Measurements from ENCODE around the gene ALKBH3.

The ALKBH3 gene

DNA sequence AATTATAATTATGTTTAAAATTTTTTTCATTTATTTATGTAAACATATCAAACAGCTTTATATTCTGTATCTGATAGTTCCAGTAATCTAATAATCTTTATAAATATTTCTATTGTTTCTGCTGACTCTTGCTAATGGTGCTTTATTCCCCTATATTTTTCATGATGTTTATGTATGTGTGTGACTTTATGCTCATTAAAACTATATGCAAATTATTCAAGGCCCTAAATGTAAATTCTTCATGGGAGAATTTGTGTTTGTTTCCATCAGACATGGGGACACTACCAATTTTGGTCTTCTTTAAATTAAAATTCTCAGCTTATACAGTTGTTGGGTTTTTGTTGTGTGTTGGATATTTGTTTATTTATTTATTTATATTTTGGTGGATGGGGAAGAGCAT, 13.7 kb upstream of the ALKBH3 start:
- no peak for DNase-seq
- peaks cover 0 to 4% (median 0%) of the 10 kb centered on the region in 5 experiments for H3K27me3 ChIP-seq (replicated peaks in 2 of 5; ENCODE audit: control insufficient read depth in 4 of 5, insufficient read depth in 5 of 5, low read length in 4 of 5)
- CTCF ChIA-PET: interaction anchor here (1.0 kb wide), 2 partner anchors 11 to 15 kb away, joined by 3 to 7 read pairs; no protein-coding TSS in a partner anchor
- H3K9me3 ChIP-seq (ENCODE audit: control extremely low read depth in 1 of 5, control insufficient read depth in 4 of 5, insufficient read depth in 2 of 5, low read depth in 1 of 5, low read length in 4 of 5): no peaks in the 10 kb centered on the region
- H3K4me3 ChIP-seq (ENCODE audit: control insufficient read depth in 1 of 7, extremely low read depth in 1 of 7, insufficient read depth in 4 of 7, low read depth in 2 of 7, low read length in 6 of 7): no peak overlapping the region
- H3K27ac ChIP-seq (ENCODE audit: insufficient read depth in 1 of 2, low read depth in 1 of 2, low read length in 2 of 2, poor library complexity in 1 of 2, severe bottlenecking in 2 of 2): no peak overlapping the region
- POLR2A ChIA-PET: no interaction called here
- H3K4me1 ChIP-seq (ENCODE audit: control extremely low read depth in 1 of 4, control insufficient read depth in 4 of 4, insufficient read depth in 4 of 4, low read length in 3 of 4): peaks cover 6 to 16% (median 15%) of the 10 kb centered on the region in 4 experiments
- no peaks in the 10 kb centered on the region for H3K36me3 ChIP-seq (ENCODE audit: control insufficient read depth in 4 of 4, insufficient read depth in 4 of 4, low read length in 3 of 4)

DNA sequence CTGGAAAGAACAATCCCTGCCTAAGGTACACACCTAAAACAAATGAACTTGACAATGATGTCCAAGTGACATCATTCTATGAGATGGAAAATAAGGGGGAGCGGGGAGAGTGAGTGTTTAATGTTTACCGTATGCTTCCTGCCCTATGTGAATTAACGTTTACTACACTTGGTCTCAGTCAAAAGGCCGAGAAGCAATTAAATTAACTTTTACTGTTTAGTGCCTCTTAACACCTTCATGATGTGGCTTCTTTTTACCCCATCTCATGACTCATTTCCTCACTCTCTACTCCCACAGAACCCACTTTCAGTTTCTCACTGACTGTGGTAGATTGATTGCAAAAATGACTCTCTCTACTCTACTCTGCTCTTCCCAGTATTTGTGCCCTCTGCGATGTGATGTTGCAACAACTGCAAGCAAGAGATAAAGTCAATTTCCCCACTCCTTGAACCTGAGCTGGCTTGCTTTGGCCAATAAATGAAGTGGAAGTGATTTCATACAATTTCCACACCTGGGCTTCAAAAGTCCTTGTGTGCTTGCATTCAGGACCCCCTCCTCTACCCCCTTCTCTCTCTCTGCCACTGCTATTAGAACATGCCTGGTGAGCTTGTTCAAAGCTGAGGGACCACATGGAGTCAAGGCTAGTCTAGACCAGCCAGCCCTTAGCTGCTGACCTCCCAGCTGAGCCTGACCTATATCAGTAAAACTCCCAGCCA, 11.6 kb upstream of the ALKBH3 start:
- Histone ChIP-seq H3K27ac (ENCODE audit: insufficient read depth in 1 of 2, low read depth in 1 of 2, low read length in 2 of 2, poor library complexity in 1 of 2, severe bottlenecking in 2 of 2) (no peak overlapping the region), H3K36me3 (ENCODE audit: control insufficient read depth in 4 of 4, insufficient read depth in 4 of 4, low read length in 3 of 4) (no peaks in the 10 kb centered on the region), H3K9me3 (ENCODE audit: control extremely low read depth in 1 of 5, control insufficient read depth in 4 of 5, insufficient read depth in 2 of 5, low read depth in 1 of 5, low read length in 4 of 5) (no peaks in the 10 kb centered on the region), H3K27me3 (replicated peaks in 2 of 5; ENCODE audit: control insufficient read depth in 4 of 5, insufficient read depth in 5 of 5, low read length in 4 of 5) (peaks cover 0 to 14% (median 2%) of the 10 kb centered on the region in 5 experiments), H3K4me3 (ENCODE audit: control insufficient read depth in 1 of 7, extremely low read depth in 1 of 7, insufficient read depth in 4 of 7, low read depth in 2 of 7, low read length in 6 of 7) (peak overlapping the region in 3 of 7 experiments; percentile 0 to 31 (median 12)), H3K4me1 (ENCODE audit: control extremely low read depth in 1 of 4, control insufficient read depth in 4 of 4, insufficient read depth in 4 of 4, low read length in 3 of 4) (peaks cover 6 to 16% (median 15%) of the 10 kb centered on the region in 4 experiments)
- WGBS (ENCODE audit: insufficient coverage): 10% methylated on average over 4 of the region's 5 CpGs
- ChIA-PET POLR2A (no interaction called here), CTCF (interaction anchor here (1.0 to 2.6 kb wide), 3 partner anchors 17 to 35 kb away, joined by 3 to 9 read pairs (median 5); no protein-coding TSS in a partner anchor)
- DNase-seq: peak; percentile 88 to 97 (median 95)

DNA sequence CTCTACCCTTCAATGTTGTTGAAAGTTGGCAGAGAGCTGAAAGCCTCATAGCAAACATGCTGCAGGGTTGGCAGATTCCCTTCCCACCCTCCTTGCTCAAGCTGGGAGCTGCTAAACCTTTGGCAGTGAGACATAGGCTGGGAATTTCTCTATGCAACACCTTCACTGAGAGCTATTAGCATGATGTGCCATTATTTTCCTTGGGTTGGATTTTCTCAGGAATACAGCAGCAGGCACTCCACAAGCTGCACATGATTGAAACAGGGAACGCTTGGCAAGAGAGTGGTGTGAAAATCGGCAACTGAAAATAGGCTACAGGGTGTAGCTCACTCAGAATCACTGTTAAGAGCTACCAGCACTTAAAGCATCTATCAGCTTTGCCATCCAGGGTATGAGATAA, 9.6 kb upstream of the ALKBH3 start:
- ChIA-PET CTCF (interaction anchor here (1.0 to 1.2 kb wide), 2 partner anchors 9 to 19 kb away, joined by 3 to 4 read pairs; no protein-coding TSS in a partner anchor), POLR2A (no interaction called here)
- H3K27me3 ChIP-seq (replicated peaks in 2 of 5; ENCODE audit: control insufficient read depth in 4 of 5, insufficient read depth in 5 of 5, low read length in 4 of 5): peaks cover 0 to 31% (median 5%) of the 10 kb centered on the region in 5 experiments
- no CpG with 5 or more reads among the region's 2 CpGs for WGBS (ENCODE audit: insufficient coverage)
- no peaks in the 10 kb centered on the region for H3K36me3 ChIP-seq (ENCODE audit: control insufficient read depth in 4 of 4, insufficient read depth in 4 of 4, low read length in 3 of 4)
- H3K4me3 ChIP-seq (ENCODE audit: control insufficient read depth in 1 of 7, extremely low read depth in 1 of 7, insufficient read depth in 4 of 7, low read depth in 2 of 7, low read length in 6 of 7): no peak overlapping the region
- H3K9me3 ChIP-seq (ENCODE audit: control extremely low read depth in 1 of 5, control insufficient read depth in 4 of 5, insufficient read depth in 2 of 5, low read depth in 1 of 5, low read length in 4 of 5): peaks cover 0 to 3% (median 0%) of the 10 kb centered on the region in 5 experiments
- H3K4me1 ChIP-seq (ENCODE audit: control extremely low read depth in 1 of 4, control insufficient read depth in 4 of 4, insufficient read depth in 4 of 4, low read length in 3 of 4): peaks cover 6 to 16% (median 15%) of the 10 kb centered on the region in 4 experiments
- no peak for DNase-seq
- H3K27ac ChIP-seq (ENCODE audit: insufficient read depth in 1 of 2, low read depth in 1 of 2, low read length in 2 of 2, poor library complexity in 1 of 2, severe bottlenecking in 2 of 2): no peak overlapping the region

DNA sequence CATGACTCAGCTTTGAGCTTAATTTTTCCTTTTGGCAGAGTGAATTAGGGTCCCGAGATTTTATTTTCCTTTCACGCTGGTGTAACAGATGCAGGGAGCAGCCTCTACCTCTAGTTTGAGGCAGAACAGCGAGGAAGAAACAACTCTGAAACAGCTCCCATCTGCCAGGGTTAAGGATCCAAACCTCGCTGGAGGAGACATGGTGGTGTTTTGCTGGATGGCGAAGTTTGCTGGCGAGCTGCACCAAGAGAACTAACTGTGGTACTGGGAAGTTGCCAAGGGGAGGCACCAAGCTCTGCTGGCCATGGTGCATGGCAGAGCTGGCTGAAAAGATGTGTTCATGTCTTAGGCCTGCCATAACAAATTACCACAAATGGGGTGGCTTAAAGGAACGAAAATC, 7.6 kb upstream of the ALKBH3 start:
- 91% methylated on average over 4 of the region's 7 CpGs for WGBS (ENCODE audit: insufficient coverage)
- DNase-seq: no peak
- Histone ChIP-seq H3K9me3 (ENCODE audit: control extremely low read depth in 1 of 5, control insufficient read depth in 4 of 5, insufficient read depth in 2 of 5, low read depth in 1 of 5, low read length in 4 of 5) (peaks cover 0 to 3% (median 0%) of the 10 kb centered on the region in 5 experiments), H3K27ac (ENCODE audit: insufficient read depth in 1 of 2, low read depth in 1 of 2, low read length in 2 of 2, poor library complexity in 1 of 2, severe bottlenecking in 2 of 2) (no peak overlapping the region), H3K36me3 (ENCODE audit: control insufficient read depth in 4 of 4, insufficient read depth in 4 of 4, low read length in 3 of 4) (no peaks in the 10 kb centered on the region), H3K27me3 (replicated peaks in 2 of 5; ENCODE audit: control insufficient read depth in 4 of 5, insufficient read depth in 5 of 5, low read length in 4 of 5) (peaks cover 2 to 45% (median 5%) of the 10 kb centered on the region in 5 experiments), H3K4me1 (ENCODE audit: control extremely low read depth in 1 of 4, control insufficient read depth in 4 of 4, insufficient read depth in 4 of 4, low read length in 3 of 4) (peaks cover 6 to 16% (median 15%) of the 10 kb centered on the region in 4 experiments), H3K4me3 (ENCODE audit: control insufficient read depth in 1 of 7, extremely low read depth in 1 of 7, insufficient read depth in 4 of 7, low read depth in 2 of 7, low read length in 6 of 7) (no peak overlapping the region)
- POLR2A ChIA-PET: no interaction called here
- CTCF ChIA-PET: no interaction called here

DNA sequence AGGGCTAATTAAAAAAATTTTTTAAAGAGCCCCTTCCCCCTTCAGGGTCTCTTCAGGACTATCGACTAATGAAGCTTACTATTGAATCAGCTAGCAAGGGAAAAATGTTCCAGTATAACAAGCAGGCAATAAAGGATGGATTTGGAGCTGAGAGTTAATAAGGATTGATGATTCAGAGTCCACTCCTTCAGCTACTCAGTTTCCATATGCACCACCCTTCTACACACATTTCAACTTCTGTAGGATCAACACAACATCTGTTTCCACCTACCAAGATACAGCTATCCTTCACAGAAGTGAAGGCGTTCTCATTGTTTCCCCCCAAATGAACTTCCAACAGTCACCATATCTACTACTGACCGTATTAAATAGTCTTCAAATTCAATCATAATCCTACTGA, 6.6 kb upstream of the ALKBH3 start:
- peaks cover 4 to 9% (median 9%) of the 10 kb centered on the region in 4 experiments for H3K4me1 ChIP-seq (ENCODE audit: control extremely low read depth in 1 of 4, control insufficient read depth in 4 of 4, insufficient read depth in 4 of 4, low read length in 3 of 4)
- WGBS (ENCODE audit: insufficient coverage): 83% methylated on average over 1 of the region's 3 CpGs
- no peak overlapping the region for H3K27ac ChIP-seq (ENCODE audit: insufficient read depth in 1 of 2, low read depth in 1 of 2, low read length in 2 of 2, poor library complexity in 1 of 2, severe bottlenecking in 2 of 2)
- DNase-seq: peak in 1 of 3 donors; percentile 14
- no peaks in the 10 kb centered on the region for H3K36me3 ChIP-seq (ENCODE audit: control insufficient read depth in 4 of 4, insufficient read depth in 4 of 4, low read length in 3 of 4)
- POLR2A ChIA-PET: interaction anchor here (0.6 kb wide), 1 partner anchor 686 kb away, joined by 5 read pairs; no protein-coding TSS in a partner anchor
- CTCF ChIA-PET: interaction anchor here (0.6 kb wide), 1 partner anchor 668 kb away, joined by 3 read pairs; no protein-coding TSS in a partner anchor
- peaks cover 0 to 3% (median 0%) of the 10 kb centered on the region in 5 experiments for H3K9me3 ChIP-seq (ENCODE audit: control extremely low read depth in 1 of 5, control insufficient read depth in 4 of 5, insufficient read depth in 2 of 5, low read depth in 1 of 5, low read length in 4 of 5)
- H3K4me3 ChIP-seq (ENCODE audit: control insufficient read depth in 1 of 7, extremely low read depth in 1 of 7, insufficient read depth in 4 of 7, low read depth in 2 of 7, low read length in 6 of 7): no peak overlapping the region
- H3K27me3 ChIP-seq (replicated peaks in 2 of 5; ENCODE audit: control insufficient read depth in 4 of 5, insufficient read depth in 5 of 5, low read length in 4 of 5): peaks cover 4 to 56% (median 12%) of the 10 kb centered on the region in 5 experiments

DNA sequence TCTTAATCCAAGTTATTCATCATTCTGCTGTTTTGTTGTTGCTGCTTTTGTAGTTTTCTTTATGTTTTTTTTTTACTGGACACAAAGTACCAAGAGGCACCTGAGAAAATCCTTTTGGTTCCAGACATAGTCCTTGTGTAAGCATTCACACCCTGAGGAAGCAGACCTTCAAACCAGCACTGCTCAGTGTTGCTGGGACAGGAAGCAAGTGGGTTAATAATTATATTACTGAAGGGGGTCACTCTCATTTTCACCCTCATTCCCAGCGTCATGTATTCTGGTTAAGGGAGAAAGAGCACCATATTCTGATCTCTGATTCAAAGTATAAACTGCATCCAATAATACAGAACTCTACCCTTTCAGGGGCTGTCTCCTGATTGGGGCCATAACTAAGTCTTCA, 5.9 kb upstream of the ALKBH3 start:
- H3K4me3 ChIP-seq (ENCODE audit: control insufficient read depth in 1 of 7, extremely low read depth in 1 of 7, insufficient read depth in 4 of 7, low read depth in 2 of 7, low read length in 6 of 7): no peak overlapping the region
- POLR2A ChIA-PET: no interaction called here
- CTCF ChIA-PET: interaction anchor here (0.6 kb wide), 1 partner anchor 667 kb away, joined by 3 read pairs; no protein-coding TSS in a partner anchor
- no peak for DNase-seq
- WGBS (ENCODE audit: insufficient coverage): no CpG with 5 or more reads among the region's 1 CpG
- H3K27me3 ChIP-seq (replicated peaks in 2 of 5; ENCODE audit: control insufficient read depth in 4 of 5, insufficient read depth in 5 of 5, low read length in 4 of 5): peaks cover 4 to 57% (median 12%) of the 10 kb centered on the region in 5 experiments
- H3K4me1 ChIP-seq (ENCODE audit: control extremely low read depth in 1 of 4, control insufficient read depth in 4 of 4, insufficient read depth in 4 of 4, low read length in 3 of 4): peaks cover 2% of the 10 kb centered on the region in 4 experiments
- no peaks in the 10 kb centered on the region for H3K36me3 ChIP-seq (ENCODE audit: control insufficient read depth in 4 of 4, insufficient read depth in 4 of 4, low read length in 3 of 4)
- peaks cover 0 to 3% (median 0%) of the 10 kb centered on the region in 5 experiments for H3K9me3 ChIP-seq (ENCODE audit: control extremely low read depth in 1 of 5, control insufficient read depth in 4 of 5, insufficient read depth in 2 of 5, low read depth in 1 of 5, low read length in 4 of 5)
- no peak overlapping the region for H3K27ac ChIP-seq (ENCODE audit: insufficient read depth in 1 of 2, low read depth in 1 of 2, low read length in 2 of 2, poor library complexity in 1 of 2, severe bottlenecking in 2 of 2)
